ENCODE data around the gene LPAR4. TPM values are rescaled to one million over a fixed set of nuclear protein-coding genes. Genes with fewer than 3 reads are reported as not detected.

LPAR4 gene
- total RNA-seq, 2 donors from 2014 or later, result 3.0 TPM; not detected in 1

DNA sequence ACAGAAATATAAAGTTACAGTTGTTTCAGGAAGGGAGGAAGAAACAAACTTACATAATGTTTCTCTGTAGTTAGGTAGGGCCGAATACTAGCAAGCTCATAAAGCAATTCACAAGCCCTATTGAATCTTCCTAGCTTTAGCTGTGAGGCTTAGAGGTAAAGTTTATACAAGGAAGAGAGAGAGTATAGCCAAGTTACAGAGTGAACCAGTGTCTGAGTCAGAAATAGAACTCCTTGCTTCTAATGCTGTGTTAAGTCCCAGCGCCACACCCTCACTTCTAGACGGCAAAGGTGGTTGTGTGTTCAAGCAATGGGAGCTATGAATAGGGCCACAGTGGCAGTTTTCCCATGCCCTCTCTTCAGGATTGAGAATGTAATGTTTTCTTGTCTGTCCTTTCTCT, 6.1 kb downstream of the LPAR4 start:
- Histone ChIP-seq H3K4me1 (no peaks in the 10 kb centered on the region), H3K36me3 (replicated peaks in 1 of 2; ENCODE audit: insufficient read depth in 1 of 2, low read depth in 2 of 2) (no peaks in the 10 kb centered on the region), H3K27ac (no peak overlapping the region), H3K27me3 (no peaks in the 10 kb centered on the region), H3K4me3 (no peak overlapping the region), H3K9me3 (no peaks in the 10 kb centered on the region)
- no peak for DNase-seq
- intact Hi-C loops (cut with DNase I), result no loop called here
- WGBS, 2 donors, result 36 to 40% methylated on average over 1 to 3 of the region's 3 CpGs
- no peak for ATAC-seq
- TF ChIP-seq, protein P1, sequence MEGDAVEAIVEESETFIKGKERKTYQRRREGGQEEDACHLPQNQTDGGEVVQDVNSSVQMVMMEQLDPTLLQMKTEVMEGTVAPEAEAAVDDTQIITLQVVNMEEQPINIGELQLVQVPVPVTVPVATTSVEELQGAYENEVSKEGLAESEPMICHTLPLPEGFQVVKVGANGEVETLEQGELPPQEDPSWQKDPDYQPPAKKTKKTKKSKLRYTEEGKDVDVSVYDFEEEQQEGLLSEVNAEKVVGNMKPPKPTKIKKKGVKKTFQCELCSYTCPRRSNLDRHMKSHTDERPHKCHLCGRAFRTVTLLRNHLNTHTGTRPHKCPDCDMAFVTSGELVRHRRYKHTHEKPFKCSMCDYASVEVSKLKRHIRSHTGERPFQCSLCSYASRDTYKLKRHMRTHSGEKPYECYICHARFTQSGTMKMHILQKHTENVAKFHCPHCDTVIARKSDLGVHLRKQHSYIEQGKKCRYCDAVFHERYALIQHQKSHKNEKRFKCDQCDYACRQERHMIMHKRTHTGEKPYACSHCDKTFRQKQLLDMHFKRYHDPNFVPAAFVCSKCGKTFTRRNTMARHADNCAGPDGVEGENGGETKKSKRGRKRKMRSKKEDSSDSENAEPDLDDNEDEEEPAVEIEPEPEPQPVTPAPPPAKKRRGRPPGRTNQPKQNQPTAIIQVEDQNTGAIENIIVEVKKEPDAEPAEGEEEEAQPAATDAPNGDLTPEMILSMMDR (IDR thresholded peaks at IDR 0.05), result no peak
- TF ChIP-seq POLR2A (IDR thresholded peaks at IDR 0.05), result no peak

DNA sequence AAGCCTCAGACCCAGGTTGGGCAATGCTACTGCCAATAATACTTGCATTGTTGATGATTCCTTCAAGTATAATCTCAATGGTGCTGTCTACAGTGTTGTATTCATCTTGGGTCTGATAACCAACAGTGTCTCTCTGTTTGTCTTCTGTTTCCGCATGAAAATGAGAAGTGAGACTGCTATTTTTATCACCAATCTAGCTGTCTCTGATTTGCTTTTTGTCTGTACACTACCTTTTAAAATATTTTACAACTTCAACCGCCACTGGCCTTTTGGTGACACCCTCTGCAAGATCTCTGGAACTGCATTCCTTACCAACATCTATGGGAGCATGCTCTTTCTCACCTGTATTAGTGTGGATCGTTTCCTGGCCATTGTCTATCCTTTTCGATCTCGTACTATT, 7.4 kb downstream of the LPAR4 start:
- H3K4me1 ChIP-seq, result no peaks in the 10 kb centered on the region
- WGBS, 2 donors, result 39 to 51% methylated on average over 5 of the region's 5 CpGs

DNA sequence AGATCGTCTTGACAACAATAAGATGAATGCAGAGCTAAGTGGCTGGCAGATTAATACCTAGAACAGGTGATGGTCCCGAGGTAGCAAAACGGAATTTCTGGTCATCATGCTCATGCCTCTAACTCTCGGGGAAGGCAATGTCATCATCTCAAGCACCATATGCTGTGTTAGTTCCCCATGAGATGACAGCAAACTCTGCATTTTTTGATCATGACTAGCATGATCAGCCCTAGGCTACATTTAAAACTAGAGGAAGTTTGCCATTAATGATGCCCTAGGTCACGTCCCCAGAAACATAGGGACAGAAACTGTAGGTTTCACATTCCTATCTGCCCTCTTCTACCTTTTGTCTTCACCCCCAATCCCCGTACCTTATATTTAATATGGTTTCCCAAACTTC, 11.6 kb downstream of the LPAR4 start:
- DNase-seq (no peak), ATAC-seq (no peak)
- H3K27me3 ChIP-seq, result no peaks in the 10 kb centered on the region
- TF ChIP-seq POLR2A (IDR thresholded peaks at IDR 0.05), result no peak
- TF ChIP-seq, protein P1 (IDR thresholded peaks at IDR 0.05), result no peak
- no peaks in the 10 kb centered on the region for H3K4me1 ChIP-seq
- intact Hi-C loops (cut with DNase I), result no loop called here
- 49 to 60% methylated on average over 5 to 6 of the region's 6 CpGs for WGBS, 2 donors
- H3K27ac ChIP-seq, result no peak overlapping the region
- no peak overlapping the region for H3K4me3 ChIP-seq
- H3K9me3 ChIP-seq, result no peaks in the 10 kb centered on the region
- H3K36me3 ChIP-seq (replicated peaks in 1 of 2; ENCODE audit: insufficient read depth in 1 of 2, low read depth in 2 of 2), result no peaks in the 10 kb centered on the region

More for the DNA sequence above, 7.4 kb downstream of the LPAR4 start:
- Histone ChIP-seq H3K4me3 (no peak overlapping the region), H3K36me3 (replicated peaks in 1 of 2; ENCODE audit: insufficient read depth in 1 of 2, low read depth in 2 of 2) (no peaks in the 10 kb centered on the region), H3K9me3 (no peaks in the 10 kb centered on the region), H3K27me3 (no peaks in the 10 kb centered on the region), H3K27ac (no peak overlapping the region)
- no peak for ATAC-seq
- intact Hi-C loops (cut with DNase I), result no loop called here
- TF ChIP-seq POLR2A (IDR thresholded peaks at IDR 0.05), result no peak
- TF ChIP-seq, protein P1 (IDR thresholded peaks at IDR 0.05), result no peak
- no peak for DNase-seq

DNA sequence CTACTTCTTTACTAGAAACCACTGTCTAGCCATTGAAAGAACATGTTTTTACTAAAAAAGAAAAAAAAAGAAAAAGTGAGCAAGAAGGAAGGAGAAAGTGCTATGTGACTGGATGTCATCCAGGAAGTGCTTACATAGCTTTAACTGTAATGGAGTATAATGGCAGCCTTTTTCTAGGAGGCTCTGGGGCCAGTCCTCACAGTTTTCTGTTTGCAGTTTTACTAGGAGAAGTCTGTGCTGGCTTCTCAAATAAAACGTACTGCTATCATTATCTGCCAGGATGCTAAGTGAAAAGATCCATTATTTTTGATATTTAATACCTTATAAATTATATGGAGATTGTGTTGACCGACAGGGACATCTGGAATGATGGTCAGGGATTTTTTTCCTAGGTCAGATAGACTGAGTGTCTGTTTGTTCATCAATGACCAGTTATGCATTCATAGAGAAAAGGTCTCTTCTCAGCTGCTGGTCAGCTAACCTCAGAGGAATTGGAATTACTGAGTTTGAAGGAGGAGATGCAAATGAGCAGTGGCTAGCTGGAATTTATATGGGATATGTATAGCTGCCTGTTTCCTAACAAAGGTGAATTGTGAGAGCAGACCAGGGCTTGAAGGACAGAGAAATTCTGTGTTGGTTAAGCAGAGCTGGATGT, 21.7 kb downstream of the LPAR4 start:
- no peak for ATAC-seq
- WGBS, 2 donors, result 35 to 41% methylated on average over 2 of the region's 2 CpGs
- Histone ChIP-seq H3K27ac (no peak overlapping the region), H3K27me3 (no peaks in the 10 kb centered on the region), H3K36me3 (replicated peaks in 1 of 2; ENCODE audit: insufficient read depth in 1 of 2, low read depth in 2 of 2) (no peaks in the 10 kb centered on the region), H3K4me1 (no peaks in the 10 kb centered on the region), H3K9me3 (no peaks in the 10 kb centered on the region), H3K4me3 (no peak overlapping the region)
- intact Hi-C loops (cut with DNase I), result no loop called here
- TF ChIP-seq, protein P1 (IDR thresholded peaks at IDR 0.05), result no peak
- no peak for TF ChIP-seq POLR2A (IDR thresholded peaks at IDR 0.05)
- no peak for DNase-seq

DNA sequence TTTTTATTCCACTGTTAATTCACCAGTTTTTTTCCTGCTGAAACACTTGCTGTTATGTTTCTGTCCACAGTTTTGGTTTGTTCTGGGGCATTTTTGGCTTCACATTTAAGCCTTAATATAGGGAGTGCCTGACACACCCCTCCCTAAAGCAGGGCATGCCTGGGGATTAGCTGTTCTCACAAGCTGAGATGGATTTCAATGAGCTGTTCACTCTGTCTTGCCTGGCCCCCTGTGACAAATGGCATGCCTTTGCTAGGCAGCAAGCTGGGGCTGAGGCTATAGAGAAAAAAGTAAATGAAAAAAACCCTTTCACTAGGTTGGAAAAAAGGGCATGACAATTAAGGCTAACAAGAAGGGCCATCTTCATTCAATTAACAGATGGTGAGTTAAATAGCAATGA, 22.4 kb downstream of the LPAR4 start:
- H3K4me1 ChIP-seq, result no peaks in the 10 kb centered on the region
- H3K27me3 ChIP-seq, result no peaks in the 10 kb centered on the region
- H3K9me3 ChIP-seq, result no peaks in the 10 kb centered on the region
- no peak for ATAC-seq
- TF ChIP-seq, protein P1 (IDR thresholded peaks at IDR 0.05), result no peak
- no peak for TF ChIP-seq POLR2A (IDR thresholded peaks at IDR 0.05)
- intact Hi-C loops (cut with DNase I), result no loop called here
- no peak for DNase-seq
- H3K36me3 ChIP-seq (replicated peaks in 1 of 2; ENCODE audit: insufficient read depth in 1 of 2, low read depth in 2 of 2), result no peaks in the 10 kb centered on the region
- no peak overlapping the region for H3K27ac ChIP-seq
- H3K4me3 ChIP-seq, result no peak overlapping the region
